Measurements from ENCODE around the gene OPTC. TPM values are rescaled to one million over a fixed set of nuclear protein-coding genes. Genes with fewer than 3 reads are reported as not detected.
A peak's percentile ranks its signal among the peaks of the same experiment; 100 is the strongest.

OPTC gene
- total and polyA plus RNA-seq, 2 of the 8 experiments (the other 6 are each of a cell fraction or from before 2014, with no cell fraction given) = 1.1 to 4.0 TPM

- Histone ChIP-seq H2BK12ac (ENCODE audit: low read depth, low read length) (0 out of 2 replicates have a peak overlapping the region, but pooled peaks have one; percentile 80), H2BK15ac (ENCODE audit: low read length) (no peak overlapping the region; the same call in 1 of the 2 replicates), H2AFZ (ENCODE audit: low read length) (no peak overlapping the region), H3K27me3 (replicated peaks in 1 of 4; ENCODE audit: control insufficient read depth in 3 of 4, extremely low read depth in 1 of 4, insufficient read depth in 3 of 4, low read length in 3 of 4) (peaks cover 0 to 2% (median 2%) of the 10 kb centered on the region in 4 experiments; a peak in 3 of 7 replicates), H3K23ac (ENCODE audit: insufficient read length) (no peak overlapping the region), H4K91ac (replicated peaks; ENCODE audit: insufficient read length, low read length) (no peak overlapping the region), H2BK20ac (ENCODE audit: low read length) (no peak overlapping the region), H3K79me1 (ENCODE audit: low read depth, low read length) (no peaks in the 10 kb centered on the region), H3K79me2 (ENCODE audit: control insufficient read depth in 1 of 2, insufficient read depth in 2 of 2, low read length in 2 of 2) (no peaks in the 10 kb centered on the region), H3K9ac (replicated peaks in 1 of 4; ENCODE audit: extremely low read depth in 1 of 4, low read depth in 3 of 4, low read length in 3 of 4) (no peak overlapping the region), H3K36me3 (ENCODE audit: control insufficient read depth in 2 of 4, insufficient read depth in 4 of 4, low read length in 3 of 4) (no peaks in the 10 kb centered on the region), H3K4me3 (ENCODE audit: extremely low read depth in 1 of 4, insufficient read depth in 2 of 4, low read depth in 3 of 4, low read length in 4 of 4) (no peak overlapping the region), H3K9me3 (ENCODE audit: insufficient read depth in 2 of 2, low read depth in 1 of 2, low read length in 1 of 2) (no peaks in the 10 kb centered on the region), H3K56ac (replicated peaks; ENCODE audit: insufficient read length, low read depth, low read length) (no peak overlapping the region), H3K4me2 (ENCODE audit: insufficient read depth in 1 of 2, low read depth in 2 of 2, low read length in 2 of 2) (no peak overlapping the region), H2AK5ac (ENCODE audit: low read depth, low read length) (no peak overlapping the region), H3K4me1 (replicated peaks in 1 of 4; ENCODE audit: control insufficient read depth in 3 of 4, insufficient read depth in 4 of 4, low read length in 3 of 4) (peaks cover 2 to 19% (median 13%) of the 10 kb centered on the region in 4 experiments), H3K4ac (replicated peaks; ENCODE audit: insufficient read length, low read depth, low read length) (peak overlapping the region; percentile 16), H2BK5ac (ENCODE audit: low read depth, low read length) (no peak overlapping the region), H4K20me1 (replicated peaks in 1 of 2; ENCODE audit: control insufficient read depth in 1 of 2, insufficient read depth in 2 of 2, low read length in 2 of 2) (no peaks in the 10 kb centered on the region), H4K5ac (ENCODE audit: insufficient read length, low read depth, low read length) (no peak overlapping the region), H3K27ac (ENCODE audit: low read depth, low read length) (no peak overlapping the region), H2BK120ac (replicated peaks; ENCODE audit: low read depth, low read length) (no peak overlapping the region), H4K8ac (ENCODE audit: extremely low read depth, insufficient read depth, low read length) (no peak overlapping the region), H3K14ac (ENCODE audit: insufficient read length) (no peak overlapping the region), H3K18ac (ENCODE audit: extremely low read depth, low read length) (no peak overlapping the region), H3K23me2 (ENCODE audit: low read depth, low read length) (no peaks in the 10 kb centered on the region; the same call in 1 of the 2 replicates)
- WGBS, 2 experiments (ENCODE audit: extremely low coverage in 1 of 2, insufficient coverage in 1 of 2, insufficient read length in 1 of 2, insufficient replicate concordance in 2 of 2, low coverage in 1 of 2, low lambda C conversion rate in 2 of 2, missing lambda C conversion rate in 1 of 2) = 67% methylated on average over 1 of the region's 1 CpG; no CpG with 5 or more reads in 1 of the 2 experiments
- FAIRE-seq = no peak
- no peak for DNase-seq (ENCODE audit: low read depth in 1 of 2, low spot score in 2 of 2)
- ChIA-PET POLR2A (ENCODE audit: partially characterized antibody) (interaction anchor here (0.9 to 1.4 kb wide), 3 partner anchors 11 to 48 kb away, joined by 3 to 4 read pairs (median 4); no protein-coding TSS in a partner anchor), CTCF (ENCODE audit: partially characterized antibody) (interaction anchor here (0.8 to 9.0 kb wide), 22 partner anchors 12 to 241 kb away, joined by 3 to 162 read pairs (median 5); partner anchors contain the start of gene OPTC)
- TF ChIP-seq POU5F1 (IDR thresholded peaks at IDR 0.05; ENCODE audit: low read depth, low read length) (no peak), MAX (IDR thresholded peaks at IDR 0.05) (no peak)
These were observed 13.8 kb downstream of the OPTC start for GRCh38 chr1:203507759-203508158.
